GM13976 (cell line): ENCODE results near the gene IGSF8.

Source experiments
- DNase-seq: peaks from one replicate; pipeline ENCODE4 v3.0.0; 2012; ENCODE audit warnings: low spot score
- in situ Hi-C: fragments of 300-500 bp; cut with MboI; formaldehyde crosslinking; loops from one replicate; pipeline ENCODE4 v1.12.0; 2022; ENCODE audit warnings: low sequenced_read_pairs, mixed read lengths, inconsistent platforms; ENCODE audit not compliant: unreplicated experiment
- TF ChIP-seq, protein P1 (sequence below): IDR thresholded peaks from 2 replicates; pipeline ENCODE4 v1.5.1; 2012; ENCODE audit warnings: borderline replicate concordance, mild to moderate bottlenecking; ENCODE audit not compliant: insufficient read depth; ENCODE audit errors: extremely low read depth, missing control alignments, control extremely low read depth

IGSF8 gene

DNA sequence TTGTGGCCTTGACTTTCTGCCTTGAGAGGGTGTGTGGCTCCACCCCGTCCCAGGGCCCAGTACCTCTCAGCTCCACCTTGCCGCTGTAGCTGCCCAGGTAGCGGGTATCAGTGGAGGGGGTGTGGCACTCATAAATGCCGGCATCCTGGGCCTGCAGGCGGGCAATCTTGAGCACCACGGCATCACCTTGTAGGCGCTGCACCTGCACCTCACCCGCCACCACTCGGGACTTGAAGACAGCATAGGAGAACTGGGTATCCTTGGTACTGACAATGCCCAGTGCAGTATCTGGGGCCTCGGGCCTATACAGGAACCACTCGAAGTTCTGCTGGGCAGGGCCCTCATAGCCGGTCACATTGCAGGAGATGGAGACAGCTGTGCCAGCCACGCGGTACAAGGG lies 3.6 kb downstream of the IGSF8 start:
- TF ChIP-seq, protein P1, sequence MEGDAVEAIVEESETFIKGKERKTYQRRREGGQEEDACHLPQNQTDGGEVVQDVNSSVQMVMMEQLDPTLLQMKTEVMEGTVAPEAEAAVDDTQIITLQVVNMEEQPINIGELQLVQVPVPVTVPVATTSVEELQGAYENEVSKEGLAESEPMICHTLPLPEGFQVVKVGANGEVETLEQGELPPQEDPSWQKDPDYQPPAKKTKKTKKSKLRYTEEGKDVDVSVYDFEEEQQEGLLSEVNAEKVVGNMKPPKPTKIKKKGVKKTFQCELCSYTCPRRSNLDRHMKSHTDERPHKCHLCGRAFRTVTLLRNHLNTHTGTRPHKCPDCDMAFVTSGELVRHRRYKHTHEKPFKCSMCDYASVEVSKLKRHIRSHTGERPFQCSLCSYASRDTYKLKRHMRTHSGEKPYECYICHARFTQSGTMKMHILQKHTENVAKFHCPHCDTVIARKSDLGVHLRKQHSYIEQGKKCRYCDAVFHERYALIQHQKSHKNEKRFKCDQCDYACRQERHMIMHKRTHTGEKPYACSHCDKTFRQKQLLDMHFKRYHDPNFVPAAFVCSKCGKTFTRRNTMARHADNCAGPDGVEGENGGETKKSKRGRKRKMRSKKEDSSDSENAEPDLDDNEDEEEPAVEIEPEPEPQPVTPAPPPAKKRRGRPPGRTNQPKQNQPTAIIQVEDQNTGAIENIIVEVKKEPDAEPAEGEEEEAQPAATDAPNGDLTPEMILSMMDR: no peak
- DNase-seq: no peak
- in situ Hi-C loops: loop anchor here (10.0 kb wide), 1 partner anchor 280 kb away; no protein-coding TSS in a partner anchor

DNA sequence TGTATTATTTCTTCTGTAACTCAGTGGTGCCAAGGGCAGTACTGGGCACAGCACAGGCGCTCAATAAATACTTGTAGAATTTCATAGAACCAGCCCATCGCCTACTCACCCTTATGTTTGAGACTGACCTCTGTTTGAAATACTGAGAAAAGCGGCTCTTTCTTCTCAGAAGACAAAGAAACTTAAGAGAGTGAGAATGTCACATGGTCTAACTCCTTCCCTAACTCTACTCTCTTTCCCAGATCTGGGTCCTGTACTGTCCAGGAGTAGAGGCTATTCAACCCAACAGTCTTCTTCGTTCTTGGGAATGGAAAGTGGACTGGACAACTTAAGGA lies 4.2 kb downstream of the IGSF8 start:
- no peak for DNase-seq
- in situ Hi-C loops: loop anchor here (10.0 kb wide), 1 partner anchor 281 kb away; no protein-coding TSS in a partner anchor
- TF ChIP-seq, protein P1: no peak

DNA sequence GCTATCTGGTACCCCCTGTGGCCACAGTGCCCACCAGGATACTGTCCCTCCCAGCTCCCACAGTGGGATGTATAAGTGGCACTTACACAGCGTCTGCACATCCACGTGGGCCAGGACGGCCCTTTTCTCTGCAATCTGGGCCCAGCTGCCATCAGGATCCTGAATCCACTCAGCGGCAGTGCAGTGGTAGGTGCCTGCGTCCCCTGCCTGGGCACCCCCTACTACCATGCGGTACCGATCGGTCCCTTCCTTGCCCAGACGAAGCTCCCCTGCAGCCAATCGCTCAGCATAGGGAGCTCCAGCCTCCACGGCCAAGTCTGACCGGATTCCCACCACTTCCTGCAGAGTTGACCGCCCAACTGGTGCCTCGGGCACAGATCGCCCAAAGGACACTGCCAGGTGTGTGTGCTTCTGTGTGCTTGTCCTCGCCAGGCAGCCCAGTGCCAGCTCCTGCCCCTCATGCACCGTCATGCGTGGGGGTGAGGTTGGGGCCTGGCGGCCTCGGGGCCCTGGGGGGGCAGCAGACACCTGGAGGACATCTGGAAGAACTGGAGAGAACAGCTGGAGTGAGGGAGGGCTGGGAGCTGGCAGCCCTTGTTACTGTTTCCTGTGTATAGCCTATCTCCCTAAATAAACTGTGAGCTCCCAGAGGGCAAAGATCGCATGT lies 4.7 kb downstream of the IGSF8 start:
- no peak for DNase-seq
- in situ Hi-C loops: loop anchor here (10.0 kb wide), 1 partner anchor 281 kb away; no protein-coding TSS in a partner anchor
- TF ChIP-seq, protein P1: no peak

DNA sequence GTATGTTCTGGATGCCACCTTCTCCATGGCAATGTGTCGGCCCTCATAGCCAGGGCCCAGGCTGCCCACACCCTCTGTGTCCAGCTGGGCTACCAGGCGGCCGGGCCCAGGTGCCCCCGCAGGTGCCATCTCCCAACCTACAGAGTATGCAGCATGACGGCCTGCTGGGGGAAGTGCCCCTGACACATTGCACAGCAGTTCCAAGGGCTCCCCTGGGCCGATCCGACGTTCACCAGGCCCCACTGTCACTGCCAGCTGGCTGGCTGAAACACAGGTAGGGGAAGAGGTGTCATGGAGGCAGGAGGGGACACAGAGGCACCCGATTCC lies 5.4 kb downstream of the IGSF8 start:
- no peak for DNase-seq
- TF ChIP-seq, protein P1: no peak
- in situ Hi-C loops: loop anchor here (10.0 kb wide), 1 partner anchor 282 kb away; no protein-coding TSS in a partner anchor

DNA sequence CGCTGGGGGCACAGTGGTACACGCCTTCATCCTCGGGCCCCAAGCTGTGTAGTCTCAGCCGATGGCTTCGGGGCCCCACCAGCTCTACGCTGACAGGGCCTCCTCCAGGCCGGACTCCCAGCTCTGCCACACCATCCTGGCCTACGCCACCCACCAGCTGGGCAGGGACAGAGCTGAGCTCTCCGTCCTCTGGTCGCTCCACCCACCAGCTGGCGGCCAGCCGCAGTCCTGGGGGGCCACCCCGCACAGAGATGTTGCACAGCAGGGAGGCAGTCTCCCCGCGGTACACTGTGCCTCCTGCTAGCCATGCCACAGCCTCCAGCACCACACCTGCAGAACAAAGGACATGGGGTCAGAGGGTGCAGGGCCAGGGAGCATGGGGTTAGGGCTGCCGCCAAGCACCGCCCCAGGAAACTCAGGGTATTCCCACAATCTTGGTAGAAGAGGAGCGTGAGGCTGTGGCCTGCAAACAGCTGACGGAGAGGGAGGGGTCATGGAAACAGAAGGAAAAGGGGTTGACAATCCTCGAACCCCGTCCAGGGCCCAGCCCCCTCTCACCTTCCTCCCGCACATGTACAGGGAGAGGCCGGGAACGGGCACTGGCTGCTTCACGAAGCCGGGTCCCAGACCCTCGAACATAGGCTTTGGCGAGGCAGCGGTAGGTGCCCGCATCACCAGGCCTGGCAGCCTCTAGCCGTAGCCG lies 5.9 kb downstream of the IGSF8 start:
- TF ChIP-seq, protein P1: no peak
- no peak for DNase-seq
- in situ Hi-C loops: loop anchor here (10.0 kb wide), 1 partner anchor 282 kb away; no protein-coding TSS in a partner anchor

DNA sequence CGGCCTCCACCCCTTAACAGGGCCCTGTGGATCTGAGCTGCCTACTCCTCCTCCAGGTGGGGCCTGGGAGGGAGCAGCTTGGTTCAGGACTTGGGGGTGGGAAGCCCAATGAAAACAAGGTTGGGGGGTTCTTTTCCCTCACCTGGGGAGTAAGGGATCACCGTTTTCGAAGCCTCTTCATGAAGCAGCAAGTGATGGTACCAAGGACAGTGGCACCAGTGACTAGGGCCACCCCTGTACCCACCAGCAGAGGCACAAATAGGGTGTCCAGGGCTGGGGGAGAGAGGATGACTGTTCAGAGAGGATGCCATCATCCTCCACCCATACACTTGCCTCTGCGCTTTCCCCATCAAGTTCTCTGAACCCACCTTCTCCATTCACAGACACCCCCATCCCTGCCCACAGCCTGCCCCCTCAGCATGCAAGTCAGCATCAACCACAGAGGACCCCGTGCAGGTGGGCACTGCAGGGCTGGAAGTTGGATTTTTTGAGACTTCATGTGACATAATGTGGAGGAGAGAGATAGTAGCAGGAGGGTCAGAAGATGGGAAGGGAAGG lies 6.7 kb downstream of the IGSF8 start:
- TF ChIP-seq, protein P1: no peak
- no peak for DNase-seq
- in situ Hi-C loops: loop anchor here (10.0 kb wide), 1 partner anchor 283 kb away; no protein-coding TSS in a partner anchor
